Inferior parietal cortex (tissue), 1 donor: ENCODE results near the gene ERVK3-1.
"Not testable (repeated sequence)": the region's sequence is repeated elsewhere in the genome, so short reads cannot be mapped to it uniquely, and the experiment has no call there.

Source experiments
- DNase-seq: peaks from one replicate; pipeline ENCODE4 v3.0.0-alpha.2; 2016; ENCODE audit errors: extremely low spot score

Gene ERVK3-1

GRCh38 chr19:58305065-58305931 is at the start of gene ERVK3-1:
TSS of gene ERVK3-1 (plus strand) at chr19:58305377. CDS start at chr19:58312169, 6,792 bp downstream.
- peak; percentile 97 for DNase-seq

- not testable (repeated sequence) for DNase-seq
These were observed 46.9 kb upstream of the ERVK3-1 start for GRCh38 chr19:58258259-58258658.

GRCh38 chr19:58261600-58261967 is 43.6 kb upstream of the ERVK3-1 start:
- no peak for DNase-seq

GRCh38 chr19:58261968-58262921 is 42.9 kb upstream of the ERVK3-1 start:
- no peak for DNase-seq

- no peak for DNase-seq
These were observed 42.3 kb upstream of the ERVK3-1 start for GRCh38 chr19:58262922-58263296.

GRCh38 chr19:58265100-58265499 is 40.1 kb upstream of the ERVK3-1 start:
- DNase-seq: no peak

GRCh38 chr19:58268344-58268743 is 36.8 kb upstream of the ERVK3-1 start:
- DNase-seq: no peak

GRCh38 chr19:58274771-58275201 is 30.4 kb upstream of the ERVK3-1 start:
- DNase-seq: peak; percentile 64

GRCh38 chr19:58275564-58275963 is 29.6 kb upstream of the ERVK3-1 start:
- no peak for DNase-seq

GRCh38 chr19:58277197-58277596 is 28.0 kb upstream of the ERVK3-1 start:
- no peak for DNase-seq

- DNase-seq: no peak
These were observed 27.2 kb upstream of the ERVK3-1 start for GRCh38 chr19:58277748-58278540.

- DNase-seq: peak; percentile 99
These were observed 26.6 kb upstream of the ERVK3-1 start, which contains the start of gene ZNF8 for GRCh38 chr19:58278541-58279041. TSS of gene ZNF8 (plus strand) at chr19:58278955. CDS start at chr19:58279082, 127 bp downstream.

GRCh38 chr19:58279042-58279924 is 25.9 kb upstream of the ERVK3-1 start:
- DNase-seq: peak; percentile 47

GRCh38 chr19:58279925-58280316 is 25.3 kb upstream of the ERVK3-1 start:
- DNase-seq: no peak

GRCh38 chr19:58284199-58284598 is 21.0 kb upstream of the ERVK3-1 start:
- peak; percentile 8 for DNase-seq

GRCh38 chr19:58291943-58292342 is 13.2 kb upstream of the ERVK3-1 start:
- DNase-seq: no peak

- no peak for DNase-seq
These were observed 10.3 kb upstream of the ERVK3-1 start for GRCh38 chr19:58294743-58295374.

- DNase-seq: no peak
These were observed 9.1 kb upstream of the ERVK3-1 start for GRCh38 chr19:58296104-58296503.

GRCh38 chr19:58300620-58301019 is 4.6 kb upstream of the ERVK3-1 start:
- DNase-seq: no peak

- DNase-seq: no peak
These were observed 922 bp upstream of the ERVK3-1 start for GRCh38 chr19:58304255-58304654.
